ENCODE results near the gene HIP1.

DNA sequence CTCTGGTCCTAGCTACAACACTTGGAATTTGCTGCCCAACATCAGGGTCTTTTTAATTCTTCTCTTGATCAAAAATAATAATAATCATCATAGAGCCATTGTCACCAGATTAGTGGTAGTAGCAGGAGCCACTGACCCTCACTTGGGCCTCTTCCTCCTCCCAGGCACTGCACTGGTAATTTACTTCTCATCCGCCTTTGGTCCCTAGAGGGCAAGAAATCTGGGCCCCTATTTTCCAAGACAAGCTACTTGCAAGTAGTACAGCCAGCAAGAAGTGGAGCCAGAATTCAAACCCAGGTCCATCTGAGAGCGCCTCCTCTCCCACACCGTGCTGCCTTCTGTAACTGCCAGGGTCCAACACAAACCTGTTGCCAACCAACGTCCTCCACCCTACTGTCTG, 125.4 kb downstream of the HIP1 start:
- TF ChIP-seq GATA3 (IDR thresholded peaks at IDR 0.05; ENCODE audit: low read depth, low read length) (no peak), GATA2 (IDR thresholded peaks at IDR 0.05; ENCODE audit: low read depth, low read length) (no peak)

All from SH-SY5Y (cell line).